Naive B cell (primary cell): ENCODE measurements around the gene CEP19. TPM values are rescaled to one million over a fixed set of nuclear protein-coding genes. Genes with fewer than 3 reads are reported as not detected.
"Not testable (repeated sequence)": the region's sequence is repeated elsewhere in the genome, so short reads cannot be mapped to it uniquely, and the experiment has no call there.

Experiments
- ATAC-seq, 2 donors: fragments of 150-1000 bp; cut with Tn5 transposase; 2 replicates each; pipeline ENCODE4 v1.10.0; 2021; ENCODE audit warnings: low read depth in 2 of 2, mild to moderate bottlenecking in 2 of 2, moderate library complexity in 2 of 2
- DNase-seq: peaks from one replicate; pipeline ENCODE4 v3.0.0; 2022
- H3K27ac Mint-ChIP-seq, 6 donors: one replicate each; pipeline ENCODE4 v1.8.0; 2020 to 2022; ENCODE audit warnings: mild to moderate bottlenecking in 6 of 6, mixed read lengths in 6 of 6, moderate library complexity in 5 of 6, inconsistent platforms in 2 of 6
- H3K27me3 Mint-ChIP-seq, 3 donors: one replicate each; pipeline ENCODE4 v1.8.0; 2021 to 2022; ENCODE audit warnings: mixed read lengths in 3 of 3, mild to moderate bottlenecking in 1 of 3
- H3K36me3 Mint-ChIP-seq, 2 donors: one replicate each; pipeline ENCODE4 v1.8.0; 2020 to 2022; ENCODE audit warnings: mixed read lengths in 2 of 2, inconsistent platforms in 1 of 2, mild to moderate bottlenecking in 1 of 2
- H3K4me1 Mint-ChIP-seq, 3 donors: one replicate each; pipeline ENCODE4 v1.8.0; 2020 to 2022; ENCODE audit warnings: mixed read lengths in 3 of 3, inconsistent platforms in 1 of 3, mild to moderate bottlenecking in 1 of 3, moderate library complexity in 1 of 3
- H3K4me3 Mint-ChIP-seq, 8 donors: one replicate each; pipeline ENCODE4 v1.8.0; 2020 to 2022; ENCODE audit warnings: mild to moderate bottlenecking in 8 of 8, mixed read lengths in 8 of 8, moderate library complexity in 8 of 8, inconsistent platforms in 2 of 8
- H3K9me3 Mint-ChIP-seq, 7 donors: one replicate each; pipeline ENCODE4 v1.8.0; 2020 to 2022; ENCODE audit warnings: mixed read lengths in 7 of 7, mild to moderate bottlenecking in 5 of 7, inconsistent platforms in 2 of 7, moderate library complexity in 1 of 7
- polyA plus RNA-seq, 6 donors: library from polyadenylated mRNA; unstranded; fragments of 300-500 nt; fragmentation: Illumina TruSeq; gene quantifications; one replicate each; pipeline ENCODE4 v1.2.3, GENCODE V29; 2021; ENCODE audit warnings: low read depth in 6 of 6

Gene CEP19, protein sequence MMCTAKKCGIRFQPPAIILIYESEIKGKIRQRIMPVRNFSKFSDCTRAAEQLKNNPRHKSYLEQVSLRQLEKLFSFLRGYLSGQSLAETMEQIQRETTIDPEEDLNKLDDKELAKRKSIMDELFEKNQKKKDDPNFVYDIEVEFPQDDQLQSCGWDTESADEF
- polyA plus RNA-seq = 1 to 10 TPM in 5 of 6 donors, not detected in 1; 1.5 to 5.4 (median 3.0) TPM

DNA sequence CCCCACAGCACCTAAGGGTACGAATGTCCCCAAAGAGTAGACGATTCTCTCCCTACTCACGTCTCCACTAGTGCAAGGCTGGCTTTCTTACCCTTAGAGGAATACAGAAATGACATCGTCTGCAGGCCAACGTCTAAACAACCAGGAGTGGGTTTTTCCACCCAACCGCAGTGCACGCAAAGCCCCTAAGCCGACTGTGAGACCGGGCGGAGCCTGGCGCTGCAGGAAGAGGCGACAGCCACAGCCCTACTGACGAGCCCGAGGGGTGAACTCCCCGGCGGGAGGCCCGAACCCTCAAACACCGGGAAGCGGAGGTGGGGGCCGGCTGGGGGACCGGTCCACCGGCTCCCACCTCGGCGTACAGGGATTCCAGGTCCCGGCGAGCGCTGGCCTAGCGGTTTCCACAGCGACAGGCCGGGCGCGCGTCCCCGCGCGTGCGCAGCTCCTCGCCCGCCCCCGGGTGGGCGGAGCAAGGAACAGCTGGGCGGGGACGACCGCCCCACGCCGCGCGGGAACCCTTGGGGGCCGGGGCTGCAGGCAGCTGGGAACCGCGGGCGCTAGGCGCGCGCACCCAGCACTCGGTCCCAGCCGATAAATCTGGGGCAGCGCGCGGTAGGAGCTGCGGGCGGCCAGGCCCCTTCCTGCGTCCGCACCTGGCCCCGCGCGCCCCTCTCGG is at the start of gene CEP19, which contains the start of gene PIGX:
Gene CEP19 (minus strand): TSS at position 413 of the 676 bp plus-strand sequence. CDS start 3,593 bp downstream, outside the sequence.
Gene PIGX (plus strand): TSS at position 540 of the 676 bp plus-strand sequence.
- Mint-ChIP-seq H3K4me3 (peak within 1 kb of the TSS; percentile 86 to 96 (median 93)), H3K27ac (peak within 1 kb of the TSS; percentile 97 to 99 (median 99)), H3K4me1 (peaks cover 9 to 19% (median 13%) of the 10 kb centered on the region in 3 donors), H3K27me3 (no peaks in the 10 kb centered on the region), H3K9me3 (no peaks in the 10 kb centered on the region), H3K36me3 (no peaks in the 10 kb centered on the region)
- peak; percentile 92 for DNase-seq
- ATAC-seq = peak; percentile 81 to 84

DNA sequence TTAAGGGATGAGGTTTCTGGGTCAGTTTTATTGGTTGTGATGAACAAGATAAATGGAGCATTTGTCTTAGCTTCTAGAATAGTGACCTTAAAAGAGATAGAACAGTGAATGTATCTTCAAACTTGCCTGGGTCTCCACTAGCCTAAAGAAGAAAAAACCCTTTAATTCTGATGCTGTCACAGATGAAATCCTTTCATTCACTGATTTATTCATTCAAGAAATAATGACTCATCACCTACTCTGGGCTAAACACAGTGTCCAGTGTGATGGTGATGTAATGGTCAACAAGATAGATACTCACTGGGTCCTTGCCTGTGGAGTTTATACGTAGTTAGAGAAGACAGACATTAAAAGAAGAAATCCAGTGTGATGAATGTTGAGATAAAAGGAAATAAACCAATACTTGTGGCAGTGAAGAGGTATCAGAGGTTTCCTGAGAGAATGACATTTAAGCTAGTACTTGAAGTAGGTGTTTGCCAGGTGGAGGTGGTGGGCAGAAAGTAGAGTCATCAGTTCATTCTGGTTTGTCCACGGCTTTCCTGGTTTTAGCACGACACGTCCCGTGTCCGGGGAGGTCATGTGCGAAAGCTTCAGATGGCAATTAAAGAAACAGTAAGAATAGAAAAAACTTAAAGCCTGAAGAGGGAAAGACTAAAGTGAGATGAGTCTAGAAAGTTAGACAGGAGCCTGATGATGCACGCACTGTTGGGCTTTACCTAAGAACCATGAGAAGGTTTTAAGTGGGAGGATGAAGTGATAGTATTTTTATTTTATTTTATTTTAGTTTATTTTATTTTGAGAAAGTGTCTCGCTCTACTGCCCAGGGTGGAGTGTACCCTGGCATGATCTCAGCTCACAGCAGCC is 46.1 kb upstream of the CEP19 start:
- Mint-ChIP-seq H3K27me3 (no peaks in the 10 kb centered on the region), H3K4me3 (no peak overlapping the region), H3K36me3 (peaks cover 16 to 22% of the 10 kb centered on the region in 2 donors), H3K27ac (peak overlapping the region; percentile 22 to 79 (median 70)), H3K9me3 (peaks cover 0 to 28% (median 13%) of the 10 kb centered on the region in 7 donors), H3K4me1 (peaks cover 37 to 57% (median 47%) of the 10 kb centered on the region in 3 donors)
- no peak for DNase-seq
- ATAC-seq = no peak

DNA sequence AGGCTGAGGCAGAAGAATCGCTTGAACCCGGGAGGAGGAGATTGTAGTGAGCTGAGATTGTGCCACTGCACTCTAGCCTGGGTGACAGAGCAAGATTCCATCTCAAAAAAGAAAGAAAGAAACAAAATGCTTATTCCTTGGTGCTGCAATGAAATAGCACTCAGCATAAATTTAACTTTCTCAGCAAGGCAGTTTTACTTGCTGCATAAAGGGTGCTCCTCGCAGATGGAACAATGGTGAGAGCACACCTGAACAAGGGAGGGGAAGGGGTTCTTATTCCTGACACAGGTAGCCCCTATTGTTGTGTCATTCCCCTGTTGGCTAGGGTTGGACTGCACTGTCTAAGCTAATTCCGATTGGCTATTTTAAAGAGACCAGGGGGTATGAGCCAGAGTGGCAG is 44.7 kb upstream of the CEP19 start:
- peaks cover 16 to 22% of the 10 kb centered on the region in 2 donors for H3K36me3 Mint-ChIP-seq
- peak overlapping the region in 3 of 6 donors; percentile 79 to 85 (median 82) for H3K27ac Mint-ChIP-seq
- H3K9me3 Mint-ChIP-seq = peaks cover 0 to 28% (median 13%) of the 10 kb centered on the region in 7 donors
- H3K4me1 Mint-ChIP-seq = peaks cover 37 to 51% (median 42%) of the 10 kb centered on the region in 3 donors
- H3K27me3 Mint-ChIP-seq = no peaks in the 10 kb centered on the region
- ATAC-seq (no peak), DNase-seq (no peak)
- H3K4me3 Mint-ChIP-seq = peak overlapping the region in 1 of 8 donors; percentile 35

DNA sequence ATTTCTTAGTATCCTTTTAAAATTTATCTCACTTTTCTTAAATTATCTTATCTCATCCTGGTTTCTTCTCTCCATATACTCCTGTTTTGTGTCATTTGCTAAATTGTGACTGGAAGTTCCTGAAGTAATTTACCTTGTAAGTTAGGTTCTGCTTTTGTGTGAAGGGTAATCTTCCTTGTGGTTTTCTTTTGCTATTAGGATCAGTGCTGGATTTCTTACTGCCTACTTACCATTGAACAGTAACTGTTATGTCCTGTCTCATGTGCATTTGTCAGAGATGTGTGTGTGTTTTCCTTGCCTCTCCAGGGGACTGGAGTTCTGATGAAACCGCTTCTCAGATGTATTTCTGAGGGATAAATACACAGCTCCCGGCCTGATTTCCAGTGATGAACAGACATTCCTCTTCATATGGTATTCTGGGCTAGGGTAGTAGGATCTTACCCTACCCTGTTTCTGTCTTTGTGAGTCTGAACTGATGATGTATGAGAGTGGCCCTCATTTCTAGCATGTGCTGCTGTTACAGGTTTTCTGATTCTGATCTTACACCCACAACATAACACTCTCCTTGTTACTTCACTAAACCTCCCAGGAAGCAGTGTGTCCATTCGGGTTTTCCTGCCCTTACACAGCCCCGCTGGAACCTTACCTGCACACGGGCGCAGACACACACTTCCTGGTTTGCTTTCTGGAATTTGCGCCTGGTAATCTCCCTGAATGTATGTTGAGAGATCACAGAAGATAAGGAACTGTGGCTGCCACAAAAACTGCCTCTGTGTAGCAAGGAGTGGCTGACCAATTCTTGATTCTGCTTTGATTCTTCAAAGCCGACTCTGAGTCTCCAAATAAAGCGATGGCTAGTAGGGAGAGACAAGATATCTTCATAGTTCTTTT is 42.3 kb upstream of the CEP19 start:
- peaks cover 16 to 22% of the 10 kb centered on the region in 2 donors for H3K36me3 Mint-ChIP-seq
- ATAC-seq (no peak), DNase-seq (no peak)
- peaks cover 45 to 51% (median 47%) of the 10 kb centered on the region in 3 donors for H3K4me1 Mint-ChIP-seq
- H3K4me3 Mint-ChIP-seq = no peak overlapping the region
- H3K27ac Mint-ChIP-seq = peak overlapping the region in 4 of 6 donors; percentile 7 to 61 (median 34)
- H3K9me3 Mint-ChIP-seq = peaks cover 0 to 26% (median 13%) of the 10 kb centered on the region in 7 donors
- no peaks in the 10 kb centered on the region for H3K27me3 Mint-ChIP-seq

DNA sequence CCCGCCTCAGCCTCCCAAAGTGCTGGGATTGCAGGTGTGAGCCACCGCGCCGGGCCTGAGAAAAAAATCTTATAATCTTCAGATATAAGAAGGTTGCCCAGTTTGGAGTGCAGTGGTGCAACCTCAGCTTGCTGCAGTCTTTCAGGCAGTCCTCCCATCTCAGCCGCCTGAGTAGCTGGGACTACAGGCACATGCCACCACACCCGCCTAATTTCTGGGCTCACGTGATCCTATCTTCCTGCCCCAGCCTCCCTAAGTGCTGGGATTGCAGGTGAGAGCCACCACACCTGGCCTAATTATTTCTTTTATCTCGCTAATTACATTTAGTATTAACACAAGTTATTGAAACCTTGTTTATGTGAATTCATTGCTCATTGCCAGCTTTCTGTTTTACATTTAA is 41.2 kb upstream of the CEP19 start:
- Mint-ChIP-seq H3K9me3 (peaks cover 0 to 25% (median 13%) of the 10 kb centered on the region in 7 donors), H3K4me3 (no peak overlapping the region), H3K4me1 (peaks cover 52 to 56% (median 54%) of the 10 kb centered on the region in 3 donors), H3K36me3 (peaks cover 15 to 22% of the 10 kb centered on the region in 2 donors), H3K27ac (peak overlapping the region in 2 of 6 donors; percentile 24 to 48), H3K27me3 (no peaks in the 10 kb centered on the region)
- DNase-seq = no peak
- no peak for ATAC-seq

DNA sequence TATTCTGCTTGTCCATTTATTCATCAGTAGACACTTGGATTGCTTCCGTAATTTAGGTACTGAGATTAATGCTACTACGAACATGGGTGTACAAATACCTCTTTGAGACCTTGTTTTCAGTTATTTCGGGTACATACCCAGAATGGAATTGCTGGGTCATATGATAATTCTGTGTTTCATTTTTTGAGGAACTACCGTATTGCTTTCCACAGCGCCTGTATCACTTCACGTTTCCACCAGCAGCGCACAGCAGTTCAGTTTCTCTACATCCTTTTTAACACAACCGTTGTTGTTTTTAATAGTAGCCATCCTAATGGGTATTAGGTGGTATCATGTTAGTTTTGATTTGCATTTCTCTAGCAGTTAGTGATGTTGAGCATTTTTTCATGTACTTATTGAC is 37.1 kb upstream of the CEP19 start:
- DNase-seq = no peak
- Mint-ChIP-seq H3K36me3 (no peaks in the 10 kb centered on the region), H3K4me1 (peaks cover 35 to 45% (median 37%) of the 10 kb centered on the region in 3 donors), H3K27ac (peak overlapping the region in 4 of 6 donors; percentile 29 to 47 (median 39)), H3K27me3 (no peaks in the 10 kb centered on the region), H3K4me3 (peak overlapping the region in 2 of 8 donors; percentile 9 to 22), H3K9me3 (no peaks in the 10 kb centered on the region)
- peak; percentile 65 to 70 for ATAC-seq

DNA sequence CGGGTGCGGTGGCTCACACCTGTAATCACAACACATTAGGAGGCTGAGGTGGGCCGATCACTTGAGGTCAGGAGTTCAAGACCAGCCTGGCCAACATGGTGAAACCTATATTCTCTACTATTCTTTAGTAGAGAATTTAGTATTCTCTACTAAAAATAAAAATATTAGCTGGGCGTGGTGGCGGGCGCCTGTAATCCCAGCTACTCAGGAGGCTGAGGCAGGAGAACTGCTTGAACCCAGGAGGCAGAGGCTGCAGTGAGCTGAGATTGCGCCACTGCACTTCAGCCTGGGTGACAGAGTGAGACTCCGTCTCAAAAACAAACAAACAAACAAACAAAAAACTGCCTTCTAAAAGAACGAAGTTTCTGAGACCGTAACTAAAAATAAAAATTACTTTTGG is 31.5 kb upstream of the CEP19 start:
- not testable (repeated sequence) for H3K36me3 Mint-ChIP-seq, ATAC-seq, H3K27me3 Mint-ChIP-seq, DNase-seq, H3K9me3 Mint-ChIP-seq
- H3K4me3 Mint-ChIP-seq = peak overlapping the region in 1 of 8 donors; percentile 78
- H3K27ac Mint-ChIP-seq = peak overlapping the region in 3 of 6 donors; percentile 32 to 54 (median 47)
- H3K4me1 Mint-ChIP-seq = peaks cover 28 to 47% (median 30%) of the 10 kb centered on the region in 3 donors

DNA sequence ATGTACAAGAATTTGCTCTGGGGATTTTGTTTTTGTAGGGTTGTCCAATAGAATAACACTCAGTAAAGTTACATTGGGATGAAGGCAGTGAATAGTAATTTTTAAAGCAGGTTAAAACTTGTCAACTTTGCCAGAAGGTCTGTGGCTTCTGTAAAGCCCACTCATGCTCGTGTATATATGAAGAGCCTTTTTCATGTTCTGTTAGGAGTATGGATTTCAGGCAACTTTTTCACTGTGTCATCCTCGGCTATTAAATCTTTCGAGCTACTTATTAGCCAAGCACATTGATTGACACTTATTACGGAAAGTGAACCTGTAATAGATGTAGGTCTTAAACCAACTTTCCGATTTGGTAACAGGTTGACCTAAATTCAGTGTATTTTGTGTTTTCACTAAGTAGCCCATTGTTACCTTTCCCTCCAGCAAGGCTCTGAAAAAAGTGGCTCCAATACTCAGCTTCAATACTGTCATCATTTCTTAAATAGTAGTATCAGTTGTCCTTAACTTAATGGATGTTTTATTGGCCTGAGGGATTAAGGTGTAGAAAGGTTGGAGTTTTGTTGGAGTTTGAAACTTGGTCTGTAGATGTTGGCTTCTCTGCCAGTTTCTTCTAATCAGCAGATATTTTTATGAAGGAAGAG is 29.3 kb upstream of the CEP19 start:
- H3K27me3 Mint-ChIP-seq = no peaks in the 10 kb centered on the region
- H3K27ac Mint-ChIP-seq = peak overlapping the region; percentile 93 to 99 (median 96)
- no peaks in the 10 kb centered on the region for H3K36me3 Mint-ChIP-seq
- H3K4me1 Mint-ChIP-seq = peaks cover 22 to 38% (median 24%) of the 10 kb centered on the region in 3 donors
- no peaks in the 10 kb centered on the region for H3K9me3 Mint-ChIP-seq
- ATAC-seq (no peak), DNase-seq (no peak)
- peak overlapping the region; percentile 91 to 100 (median 98) for H3K4me3 Mint-ChIP-seq

DNA sequence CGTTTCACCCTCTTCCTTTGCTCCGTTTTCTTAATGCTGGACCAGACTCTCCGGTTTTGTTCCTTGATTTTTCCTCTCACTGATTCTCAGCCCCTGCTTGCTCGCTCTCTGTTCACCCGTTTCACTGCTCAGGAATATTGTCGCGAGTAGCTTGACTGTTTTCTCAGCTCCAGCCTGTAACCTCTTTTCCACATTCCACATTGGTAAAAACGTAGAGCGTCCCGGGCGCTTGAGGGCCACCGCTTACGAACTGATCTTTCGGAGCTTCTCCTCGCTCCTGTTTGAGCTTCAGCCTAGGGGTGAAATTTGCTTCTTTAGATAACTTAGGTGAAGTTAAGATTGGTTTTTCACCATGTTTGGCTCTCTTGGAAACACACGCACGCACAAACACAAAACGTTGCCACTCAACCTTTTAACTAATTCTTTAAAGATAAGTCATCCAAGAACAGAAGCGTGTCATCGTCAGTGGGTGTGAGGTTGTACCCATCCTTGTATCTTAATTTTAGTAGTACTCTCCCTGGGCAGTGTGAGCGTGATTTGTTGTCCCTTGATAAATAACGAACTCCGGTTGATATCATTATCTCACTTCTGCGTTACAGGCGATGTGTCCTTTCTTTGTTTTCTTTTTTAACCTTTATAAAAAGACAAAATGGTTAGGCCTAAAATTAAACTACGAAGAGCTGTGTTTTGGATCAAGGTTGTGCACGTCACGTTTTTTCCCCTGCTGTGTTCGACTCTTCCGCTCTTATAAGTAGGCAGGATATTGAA is 28.6 kb upstream of the CEP19 start:
- Mint-ChIP-seq H3K36me3 (no peaks in the 10 kb centered on the region), H3K27me3 (no peaks in the 10 kb centered on the region), H3K4me3 (peak overlapping the region; percentile 91 to 100 (median 98)), H3K9me3 (no peaks in the 10 kb centered on the region), H3K27ac (peak overlapping the region; percentile 93 to 99 (median 96)), H3K4me1 (peaks cover 22 to 37% (median 24%) of the 10 kb centered on the region in 3 donors)
- ATAC-seq (peak; percentile 17 to 18), DNase-seq (peak; percentile 25)

DNA sequence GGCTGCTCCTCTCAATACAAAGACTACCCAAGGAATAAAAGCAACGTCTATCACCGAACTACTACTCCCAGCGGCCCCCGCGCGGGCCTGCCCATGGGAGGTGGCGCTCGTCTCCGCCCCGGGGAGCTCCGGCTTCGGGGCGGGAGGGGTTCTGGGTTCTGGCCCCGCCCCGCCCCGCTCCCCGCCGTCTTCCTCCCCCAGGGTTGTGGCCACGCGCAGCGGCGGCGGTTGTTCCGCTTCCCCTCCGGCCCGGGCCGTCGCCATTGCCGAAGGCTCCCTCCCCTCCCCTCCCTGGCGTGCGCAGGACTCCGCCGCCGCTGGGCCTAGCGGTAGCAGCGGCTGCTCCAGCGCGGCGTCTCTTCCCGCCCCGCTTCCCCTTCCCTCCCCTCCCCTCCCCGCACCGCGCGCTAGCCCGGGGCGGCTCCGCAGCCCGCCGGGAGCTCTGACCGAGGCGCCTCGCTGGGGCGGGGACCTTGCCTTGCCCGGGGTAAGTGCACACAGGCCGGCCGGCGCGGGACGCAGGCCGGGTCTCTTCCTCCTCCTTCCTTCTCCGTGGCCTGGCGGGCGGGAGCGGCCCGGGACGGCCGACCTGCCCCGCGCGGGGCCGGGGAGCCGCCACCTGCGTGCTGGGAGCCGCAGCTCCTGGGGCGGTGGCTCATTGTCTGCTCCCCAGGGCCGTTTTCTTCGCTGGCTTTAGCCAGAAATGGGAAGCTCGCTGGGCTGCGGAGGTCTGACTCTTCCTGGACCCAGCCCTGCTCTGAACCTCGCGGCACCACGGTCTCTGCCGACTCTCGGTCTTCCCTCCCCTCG is 27.8 kb upstream of the CEP19 start, which contains the start of gene PAK2:
Gene PAK2 (plus strand): TSS at position 187 of the 810 bp plus-strand sequence. CDS start 42,790 bp downstream, outside the sequence.
- Mint-ChIP-seq H3K27me3 (no peaks in the 10 kb centered on the region), H3K9me3 (no peaks in the 10 kb centered on the region), H3K4me3 (peak within 1 kb of the TSS; percentile 91 to 100 (median 98)), H3K36me3 (no peaks in the 10 kb centered on the region), H3K27ac (peak within 1 kb of the TSS; percentile 93 to 99 (median 96)), H3K4me1 (peaks cover 22 to 30% (median 24%) of the 10 kb centered on the region in 3 donors)
- DNase-seq (peak; percentile 89), ATAC-seq (peak; percentile 82)
